WERI-Rb-1 (cell line): ENCODE results near the gene EZH2.

Experiments used
- DNase-seq: peaks from one replicate; pipeline ENCODE4 v3.0.0-alpha.2; 2020
- H3K27ac ChIP-seq: fragments of 250-450 bp; sonication (Bioruptor Pico); 2 replicates; pipeline ENCODE4 v1.5.1; 2020; ENCODE audit warnings: mild to moderate bottlenecking, moderate library complexity
- H3K27me3 ChIP-seq: fragments of 250-450 bp; sonication (Bioruptor Pico); 2 replicates; pipeline ENCODE4 v1.5.1; 2021; ENCODE audit warnings: mild to moderate bottlenecking, low read depth, moderate library complexity; ENCODE audit not compliant: insufficient read depth, severe bottlenecking
- H3K36me3 ChIP-seq: fragments of 250-450 bp; sonication (Bioruptor Pico); 2 replicates; pipeline ENCODE4 v1.5.1; 2020; ENCODE audit warnings: mild to moderate bottlenecking, moderate library complexity
- H3K4me3 ChIP-seq: 2 replicates; pipeline ENCODE4 v1.5.1; 2011; ENCODE audit warnings: low read depth, mild to moderate bottlenecking, control low read depth, low read length
- H3K9me3 ChIP-seq: fragments of 250-450 bp; sonication (Bioruptor Pico); 2 replicates; pipeline ENCODE4 v1.5.1; 2021; ENCODE audit warnings: mild to moderate bottlenecking, moderate library complexity; ENCODE audit not compliant: severe bottlenecking
- CTCF ChIP-seq: IDR thresholded peaks from 2 replicates; pipeline ENCODE4 v1.5.1; 2011; ENCODE audit warnings: low read depth, mild to moderate bottlenecking, control low read depth, inconsistent platforms, low read length

EZH2 gene

GRCh38 chr7:148763622-148764021 is 120.5 kb downstream of the EZH2 start:
- Histone ChIP-seq H3K4me3 (no peak overlapping the region), H3K9me3 (no peaks in the 10 kb centered on the region), H3K27me3 (no peaks in the 10 kb centered on the region), H3K36me3 (peaks cover 68% of the 10 kb centered on the region), H3K27ac (no peak overlapping the region)
- no peak for TF ChIP-seq CTCF
- DNase-seq = no peak

GRCh38 chr7:148761499-148762278 is 122.4 kb downstream of the EZH2 start:
- no peaks in the 10 kb centered on the region for H3K9me3 ChIP-seq
- no peaks in the 10 kb centered on the region for H3K27me3 ChIP-seq
- H3K36me3 ChIP-seq = peaks cover 68% of the 10 kb centered on the region
- H3K4me3 ChIP-seq = no peak overlapping the region
- TF ChIP-seq CTCF = no peak
- DNase-seq = no peak
- H3K27ac ChIP-seq = no peak overlapping the region
